Common myeloid progenitor, CD34-positive (primary cell): ENCODE measurements around the gene EBF3.

ENCODE experiments used
- CTCF ChIA-PET: fragments of 350-600 bp; sonication (Branson Sonifier 250); formaldehyde crosslinking; loops from one replicate; lab custom pipeline; 2021; ENCODE audit warnings: antibody characterized with exemption; lab: Charles Lee
- POLR2A ChIA-PET: fragments of 350-600 bp; sonication (Branson Sonifier 250); formaldehyde crosslinking; loops from one replicate; lab custom pipeline; 2021; ENCODE audit warnings: antibody characterized with exemption; lab: Charles Lee
- DNase-seq, 3 donors: peaks; one replicate each; pipeline versions ENCODE4 v3.0.0 to v3.0.0-alpha.2; 2013
- H3K27ac ChIP-seq, 2 experiments: 1 replicate in 1 of 2; 2 replicates in 1 of 2; pipeline ENCODE4 v1.7.0; 2013; ENCODE audit warnings: inconsistent platforms in 2 of 2, low read length in 2 of 2, mild to moderate bottlenecking in 2 of 2, low read depth in 1 of 2, moderate library complexity in 1 of 2; ENCODE audit not compliant: severe bottlenecking in 2 of 2, insufficient read depth in 1 of 2, poor library complexity in 1 of 2
- H3K27me3 ChIP-seq, 5 experiments: replicated peaks in 2 of 5; 1 replicate in 3 of 5; 2 replicates in 2 of 5; pipeline versions ENCODE4 v1.6.1 to v1.7.0; 2013; ENCODE audit warnings: low read length in 4 of 5, mild to moderate bottlenecking in 2 of 5, moderate library complexity in 2 of 5, inconsistent platforms in 1 of 5; ENCODE audit not compliant: insufficient read depth in 5 of 5, control insufficient read depth in 4 of 5
- H3K36me3 ChIP-seq, 4 experiments: 1 replicate in 2 of 4; 2 replicates in 2 of 4; pipeline versions ENCODE4 v1.6.1 to v1.7.0; 2013; ENCODE audit warnings: low read length in 3 of 4, control low read depth in 1 of 4, mild to moderate bottlenecking in 1 of 4; ENCODE audit not compliant: control insufficient read depth in 4 of 4, insufficient read depth in 4 of 4
- H3K4me1 ChIP-seq, 4 experiments: 1 replicate in 3 of 4; 2 replicates in 1 of 4; pipeline versions ENCODE4 v1.6.1 to v1.7.1; 2013; ENCODE audit warnings: low read length in 3 of 4, mild to moderate bottlenecking in 3 of 4, control low read depth in 1 of 4, inconsistent platforms in 1 of 4, moderate library complexity in 1 of 4; ENCODE audit not compliant: control insufficient read depth in 4 of 4, insufficient read depth in 4 of 4; ENCODE audit errors: control extremely low read depth in 1 of 4
- H3K4me3 ChIP-seq, 7 experiments: 1 replicate in 4 of 7; 2 replicates in 3 of 7; pipeline versions ENCODE4 v1.5.1 to v1.7.0; 2013; ENCODE audit warnings: mild to moderate bottlenecking in 7 of 7, low read length in 6 of 7, moderate library complexity in 6 of 7, inconsistent platforms in 2 of 7, low read depth in 2 of 7, control low read depth in 1 of 7; ENCODE audit not compliant: insufficient read depth in 4 of 7, control insufficient read depth in 1 of 7; ENCODE audit errors: extremely low read depth in 1 of 7
- H3K9me3 ChIP-seq, 5 experiments: 1 replicate in 4 of 5; 2 replicates in 1 of 5; pipeline versions ENCODE4 v1.6.1 to v1.7.1; 2013; ENCODE audit warnings: low read length in 4 of 5, mild to moderate bottlenecking in 2 of 5, inconsistent platforms in 1 of 5, low read depth in 1 of 5, moderate library complexity in 1 of 5; ENCODE audit not compliant: control insufficient read depth in 4 of 5, insufficient read depth in 2 of 5; ENCODE audit errors: control extremely low read depth in 1 of 5
- WGBS: methylation state at CpG from one replicate; pipeline ENCODE4 v1.1.5; 2013; ENCODE audit not compliant: insufficient coverage; 5-methylcytosine and 5-hydroxymethylcytosine counted together

Gene EBF3

GRCh38 chr10:129848696-129849451, 115.2 kb downstream of the EBF3 start:
- H3K27ac ChIP-seq: no peak overlapping the region
- WGBS: 95% methylated on average over 17 of the region's 19 CpGs
- H3K4me1 ChIP-seq: peaks cover 0 to 3% (median 1%) of the 10 kb centered on the region in 4 experiments
- H3K27me3 ChIP-seq: no peaks in the 10 kb centered on the region
- H3K36me3 ChIP-seq: no peaks in the 10 kb centered on the region
- no peak overlapping the region for H3K4me3 ChIP-seq
- no peak for DNase-seq
- CTCF ChIA-PET: interaction anchor here (0.6 to 0.7 kb wide), 2 partner anchors 200 to 1604 kb away, joined by 3 read pairs; no protein-coding TSS in a partner anchor
- POLR2A ChIA-PET: interaction anchor here (0.6 kb wide), 1 partner anchor 53 kb away, joined by 4 read pairs; no protein-coding TSS in a partner anchor
- H3K9me3 ChIP-seq: no peaks in the 10 kb centered on the region

DNA sequence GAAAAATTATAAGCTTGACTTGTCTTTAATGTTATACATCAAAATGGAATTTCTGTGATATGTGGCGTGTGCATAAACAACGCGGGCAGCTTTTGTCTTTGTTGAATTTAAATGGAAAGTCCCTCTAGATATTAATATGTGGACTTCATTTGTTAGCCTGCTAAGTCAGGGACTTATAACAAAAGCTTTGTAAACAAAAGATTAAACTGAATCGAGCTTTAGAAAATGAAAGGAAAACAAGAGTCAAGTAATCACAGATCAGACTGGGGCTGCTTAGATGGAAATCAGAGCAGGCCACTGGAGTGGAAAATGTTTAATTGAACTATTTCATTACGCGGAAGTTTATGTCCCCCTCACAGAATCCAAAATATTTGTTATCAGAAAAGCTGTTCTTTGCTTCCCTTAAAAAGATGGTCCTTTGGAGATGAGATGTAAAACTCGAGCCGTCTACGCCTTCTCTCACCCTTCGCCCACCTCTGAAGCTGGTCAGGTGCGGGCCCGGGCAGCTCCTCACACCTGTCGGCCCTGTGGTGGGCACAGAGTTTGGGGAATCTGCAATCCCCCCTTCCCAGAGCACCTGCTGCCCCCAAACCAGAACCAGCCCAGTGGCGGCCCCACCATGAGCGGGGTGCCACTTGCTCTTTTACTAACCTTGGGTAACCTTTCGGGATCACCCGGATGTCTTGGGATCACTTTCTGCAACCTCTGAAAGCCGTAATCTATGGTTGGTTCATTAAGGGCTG, 116.2 kb downstream of the EBF3 start:
- CTCF ChIA-PET: interaction anchor here (0.6 kb wide), 1 partner anchor 1603 kb away, joined by 3 read pairs; no protein-coding TSS in a partner anchor
- 91% methylated on average over 13 of the region's 18 CpGs for WGBS
- no peak for DNase-seq
- POLR2A ChIA-PET: no interaction called here
- no peaks in the 10 kb centered on the region for H3K27me3 ChIP-seq
- H3K9me3 ChIP-seq: no peaks in the 10 kb centered on the region
- H3K36me3 ChIP-seq: no peaks in the 10 kb centered on the region
- no peak overlapping the region for H3K27ac ChIP-seq
- no peak overlapping the region for H3K4me3 ChIP-seq
- H3K4me1 ChIP-seq: no peaks in the 10 kb centered on the region

GRCh38 chr10:129846991-129847391, 117.1 kb downstream of the EBF3 start:
- Histone ChIP-seq H3K4me1 (no peaks in the 10 kb centered on the region), H3K9me3 (no peaks in the 10 kb centered on the region), H3K27ac (no peak overlapping the region), H3K36me3 (no peaks in the 10 kb centered on the region), H3K27me3 (no peaks in the 10 kb centered on the region), H3K4me3 (no peak overlapping the region)
- ChIA-PET POLR2A (no interaction called here), CTCF (no interaction called here)
- no peak for DNase-seq
- WGBS: 97% methylated on average over 9 of the region's 10 CpGs

- H3K9me3 ChIP-seq: no peaks in the 10 kb centered on the region
- H3K27me3 ChIP-seq: no peaks in the 10 kb centered on the region
- no peak for DNase-seq
- WGBS: 96% methylated on average over 6 of the region's 12 CpGs
- no peak overlapping the region for H3K27ac ChIP-seq
- ChIA-PET CTCF (no interaction called here), POLR2A (no interaction called here)
- H3K36me3 ChIP-seq: no peaks in the 10 kb centered on the region
- H3K4me1 ChIP-seq: no peaks in the 10 kb centered on the region
- no peak overlapping the region for H3K4me3 ChIP-seq
Observed at GRCh38 chr10:129845111-129845753, 118.8 kb downstream of the EBF3 start.

GRCh38 chr10:129844216-129844766, 119.8 kb downstream of the EBF3 start:
- Histone ChIP-seq H3K4me3 (no peak overlapping the region), H3K27ac (no peak overlapping the region), H3K27me3 (no peaks in the 10 kb centered on the region), H3K36me3 (no peaks in the 10 kb centered on the region), H3K9me3 (no peaks in the 10 kb centered on the region), H3K4me1 (no peaks in the 10 kb centered on the region)
- POLR2A ChIA-PET: no interaction called here
- WGBS: 95% methylated on average over 12 of the region's 12 CpGs
- CTCF ChIA-PET: no interaction called here
- DNase-seq: no peak

DNA sequence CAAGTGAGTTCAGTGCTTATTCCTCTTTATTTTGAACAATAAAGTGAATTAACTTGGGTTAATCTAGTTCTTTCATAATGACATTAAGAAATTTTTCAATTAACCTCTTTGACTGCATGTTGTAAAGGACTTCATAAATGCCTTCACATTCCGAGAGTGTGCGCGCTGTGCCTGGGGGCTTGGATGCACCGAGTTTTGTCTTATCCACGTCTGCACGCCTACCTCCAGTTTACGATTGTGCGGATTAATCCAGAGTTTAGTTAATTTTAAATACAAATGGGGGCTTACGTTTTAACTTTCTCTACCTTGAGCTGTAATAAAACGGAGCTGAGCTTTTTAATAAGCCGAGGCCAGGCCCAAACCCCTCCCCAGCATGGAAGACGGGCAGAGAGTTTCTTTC, 120.4 kb downstream of the EBF3 start:
- CTCF ChIA-PET: no interaction called here
- no peaks in the 10 kb centered on the region for H3K4me1 ChIP-seq
- H3K9me3 ChIP-seq: no peaks in the 10 kb centered on the region
- no peak for DNase-seq
- H3K36me3 ChIP-seq: no peaks in the 10 kb centered on the region
- H3K4me3 ChIP-seq: no peak overlapping the region
- no peaks in the 10 kb centered on the region for H3K27me3 ChIP-seq
- H3K27ac ChIP-seq: no peak overlapping the region
- WGBS: over 99% methylated on average over 12 of the region's 12 CpGs
- POLR2A ChIA-PET: no interaction called here
